Keratinocyte (primary cell): ENCODE data around the gene SLIT3.

Experiments
- EZH2 ChIP-seq: IDR thresholded peaks from one replicate; pipeline ENCODE4 v1.6.1; 2012; ENCODE audit warnings: inconsistent platforms, mild to moderate bottlenecking, low read length, moderate library complexity
- TF ChIP-seq, protein P1 (sequence below), 3 experiments: IDR thresholded peaks in 1 of 3; conservative IDR thresholded peaks in 1 of 3; optimal IDR thresholded peaks in 1 of 3; 2 replicates in 2 of 3; 3 replicates in 1 of 3; pipeline versions ENCODE3 to v1.5.1; 2011; ENCODE audit warnings: low read length in 3 of 3, mild to moderate bottlenecking in 3 of 3, moderate library complexity in 2 of 3, control low read depth in 1 of 3, inconsistent platforms in 1 of 3; ENCODE audit not compliant: insufficient read depth in 2 of 3; ENCODE audit errors: extremely low read depth in 1 of 3

DNA sequence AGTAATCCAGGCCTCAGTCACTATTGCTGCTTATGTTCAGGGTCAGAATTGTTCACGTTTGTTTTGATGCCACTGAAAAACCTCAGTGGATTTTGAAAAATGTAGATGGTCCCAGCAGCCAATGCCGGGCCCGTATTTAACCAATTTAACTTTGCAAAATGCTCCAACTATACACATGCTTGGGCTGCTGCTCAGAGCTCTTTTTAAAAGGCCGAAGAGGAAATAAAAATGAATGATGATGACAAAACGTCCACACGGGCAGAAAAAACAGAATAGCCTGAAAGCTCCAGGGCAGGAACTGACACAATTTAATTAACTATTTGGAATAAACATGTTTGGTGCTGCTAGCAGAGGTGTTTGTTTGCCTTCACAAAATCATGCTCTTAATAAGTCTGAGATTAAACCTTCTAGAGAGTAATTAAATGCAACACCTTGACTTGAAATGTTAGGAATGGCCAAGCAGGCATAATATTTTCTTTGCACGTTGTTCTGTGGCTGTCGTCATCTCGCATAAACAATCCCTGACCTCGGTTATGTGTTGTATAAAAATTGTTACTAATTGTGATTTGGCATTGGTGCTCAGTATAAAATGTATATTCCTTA, 152.7 kb downstream of the SLIT3 start:
- TF ChIP-seq, protein P1, sequence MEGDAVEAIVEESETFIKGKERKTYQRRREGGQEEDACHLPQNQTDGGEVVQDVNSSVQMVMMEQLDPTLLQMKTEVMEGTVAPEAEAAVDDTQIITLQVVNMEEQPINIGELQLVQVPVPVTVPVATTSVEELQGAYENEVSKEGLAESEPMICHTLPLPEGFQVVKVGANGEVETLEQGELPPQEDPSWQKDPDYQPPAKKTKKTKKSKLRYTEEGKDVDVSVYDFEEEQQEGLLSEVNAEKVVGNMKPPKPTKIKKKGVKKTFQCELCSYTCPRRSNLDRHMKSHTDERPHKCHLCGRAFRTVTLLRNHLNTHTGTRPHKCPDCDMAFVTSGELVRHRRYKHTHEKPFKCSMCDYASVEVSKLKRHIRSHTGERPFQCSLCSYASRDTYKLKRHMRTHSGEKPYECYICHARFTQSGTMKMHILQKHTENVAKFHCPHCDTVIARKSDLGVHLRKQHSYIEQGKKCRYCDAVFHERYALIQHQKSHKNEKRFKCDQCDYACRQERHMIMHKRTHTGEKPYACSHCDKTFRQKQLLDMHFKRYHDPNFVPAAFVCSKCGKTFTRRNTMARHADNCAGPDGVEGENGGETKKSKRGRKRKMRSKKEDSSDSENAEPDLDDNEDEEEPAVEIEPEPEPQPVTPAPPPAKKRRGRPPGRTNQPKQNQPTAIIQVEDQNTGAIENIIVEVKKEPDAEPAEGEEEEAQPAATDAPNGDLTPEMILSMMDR (optimal IDR thresholded peaks at IDR 0.05 in 1 of 3, IDR thresholded peaks at IDR 0.05 in 1 of 3, conservative IDR thresholded peaks at IDR 0.05 in 1 of 3; ENCODE audit: extremely low read depth in 1 of 3, insufficient read depth in 2 of 3, low read length in 3 of 3): no peak
- TF ChIP-seq EZH2: no peak
